OCI-LY7 (cell line): Measurements from ENCODE around the gene CARD10. TPM values are rescaled to one million over a fixed set of nuclear protein-coding genes. Genes with fewer than 3 reads are reported as not detected.

Experiments
- BruUV-seq: library from RNA; stranded (reverse); fragments of 400-500 nt; replicated peaks from 2 replicates; lab custom pipeline; 2021; lab: Mats Ljungman, UMichigan
- CTCF ChIA-PET: fragments of 300-600 bp; sonication (Branson Sonifier 250); formaldehyde crosslinking; loops from one replicate; lab custom pipeline; 2022; ENCODE audit warnings: antibody characterized with exemption; ENCODE audit not compliant: unreplicated experiment; lab: Charles Lee
- POLR2A ChIA-PET: fragments of 300-600 bp; sonication (Branson Sonifier 250); formaldehyde crosslinking; loops from one replicate; lab custom pipeline; 2022; ENCODE audit warnings: antibody characterized with exemption; lab: Charles Lee
- DNase-seq: peaks from one replicate; pipeline ENCODE4 v3.0.0-alpha.2; 2015; ENCODE audit warnings: low spot score
- H2AFZ ChIP-seq: fragments of 200-600 bp; sonication (generic), shearing (Covaris generic); 2 replicates; pipeline ENCODE4 v1.6.1; 2014; ENCODE audit warnings: mild to moderate bottlenecking, antibody characterized with exemption, low read length, moderate library complexity
- H3K27ac ChIP-seq: fragments of 200-600 bp; sonication (generic); 2 replicates; pipeline ENCODE4 v1.5.1; 2014; ENCODE audit warnings: mixed run types, low read depth, mild to moderate bottlenecking, moderate library complexity, low read length, inconsistent platforms; ENCODE audit not compliant: poor library complexity, severe bottlenecking
- H3K36me3 ChIP-seq: fragments of 200-600 bp; sonication (generic); 2 replicates; pipeline ENCODE4 v1.6.1; 2014; ENCODE audit warnings: mild to moderate bottlenecking, antibody characterized with exemption, low read length, moderate library complexity, mixed read lengths; ENCODE audit not compliant: insufficient read depth
- H3K4me1 ChIP-seq: fragments of 200-600 bp; sonication (generic); 2 replicates; pipeline ENCODE4 v1.5.1; 2014; ENCODE audit warnings: mild to moderate bottlenecking, low read length; ENCODE audit not compliant: insufficient read depth, poor library complexity, severe bottlenecking
- H3K4me2 ChIP-seq: fragments of 200-600 bp; sonication (generic); 2 replicates; pipeline ENCODE4 v1.6.1; 2014; ENCODE audit warnings: mild to moderate bottlenecking, low read length
- H3K4me3 ChIP-seq: fragments of 200-600 bp; sonication (generic); 2 replicates; pipeline ENCODE4 v1.5.1; 2014; ENCODE audit warnings: mild to moderate bottlenecking, low read depth, low read length; ENCODE audit not compliant: poor library complexity, severe bottlenecking
- H3K79me2 ChIP-seq: fragments of 200-600 bp; sonication (generic); 2 replicates; pipeline ENCODE4 v1.6.1; 2016; ENCODE audit warnings: low read depth, mild to moderate bottlenecking, low read length, moderate library complexity, mixed read lengths; ENCODE audit not compliant: insufficient read depth
- H3K9me2 ChIP-seq: fragments of 200-600 bp; sonication (generic); 2 replicates; pipeline ENCODE4 v1.6.1; 2016; ENCODE audit warnings: mild to moderate bottlenecking, low read length, mixed read lengths; ENCODE audit not compliant: insufficient read depth
- H3K9me3 ChIP-seq: fragments of 200-600 bp; sonication (generic); 2 replicates; pipeline ENCODE4 v1.6.1; 2014; ENCODE audit warnings: mild to moderate bottlenecking, mixed run types, low read length, mixed read lengths
- H4K20me1 ChIP-seq: fragments of 200-600 bp; sonication (generic); 2 replicates; pipeline ENCODE4 v1.6.1; 2014; ENCODE audit warnings: mild to moderate bottlenecking, antibody characterized with exemption, low read length, moderate library complexity, mixed read lengths; ENCODE audit not compliant: insufficient read depth
- CTCF ChIP-seq: fragments of 200-600 bp; sonication (generic); conservative IDR thresholded peaks from 2 replicates; pipeline ENCODE4 v1.5.1; 2014; ENCODE audit warnings: mild to moderate bottlenecking, antibody characterized with exemption, low read length, moderate library complexity, mixed read lengths
- EZH2phosphoT487 ChIP-seq: fragments of 200-600 bp; sonication (generic); IDR thresholded peaks from 2 replicates; pipeline ENCODE4 v1.6.1; 2018; ENCODE audit warnings: low read depth, borderline replicate concordance, mild to moderate bottlenecking, mixed run types, antibody characterized with exemption, low read length, moderate library complexity, mixed read lengths
- intact Hi-C: fragments of 100-400 bp; cut with micrococcal nuclease; formaldehyde crosslinking; loops from one replicate; pipeline ENCODE4 v1.10.0; 2022; ENCODE audit not compliant: unreplicated experiment
- total RNA-seq, 2 experiments: library from RNA; depleted of rRNA in 1 of 2; stranded (reverse); fragments of >200 nt in 1 of 2; shearing (Covaris generic) in 1 of 2; gene quantifications; 2 replicates each; pipeline ENCODE4 v1.2.3, GENCODE V29; 2014 to 2022

CARD10 gene
- total RNA-seq, 2 experiments from 2014 or later: 2.8 to 4.0 TPM

- ChIA-PET CTCF (no interaction called here), POLR2A (interaction anchor here (0.7 kb wide), 1 partner anchor 27 kb away, joined by 3 read pairs; no protein-coding TSS in a partner anchor)
- TF ChIP-seq EZH2phosphoT487 (no peak), CTCF (no peak)
- Histone ChIP-seq H3K4me2 (no peak overlapping the region), H4K20me1 (no peaks in the 10 kb centered on the region), H3K36me3 (no peaks in the 10 kb centered on the region), H3K4me1 (peaks cover 7% of the 10 kb centered on the region), H3K9me3 (no peaks in the 10 kb centered on the region), H3K27ac (no peak overlapping the region), H3K4me3 (no peak overlapping the region), H3K9me2 (no peaks in the 10 kb centered on the region), H2AFZ (no peak overlapping the region), H3K79me2 (no peaks in the 10 kb centered on the region)
- BruUV-seq: no TSS peak
- no peak for DNase-seq
- intact Hi-C loops: loop anchor here (5.0 kb wide), 1 partner anchor 378 kb away; no protein-coding TSS in a partner anchor
These were observed 64.1 kb downstream of the CARD10 start for GRCh38 chr22:37454857-37455686.

GRCh38 chr22:37453696-37454095 is 65.5 kb downstream of the CARD10 start:
- H2AFZ ChIP-seq: no peak overlapping the region
- no peak overlapping the region for H3K4me3 ChIP-seq
- H3K4me1 ChIP-seq: peaks cover 7% of the 10 kb centered on the region
- ChIA-PET POLR2A (interaction anchor here (0.6 kb wide), 1 partner anchor 124 kb away, joined by 3 read pairs; no protein-coding TSS in a partner anchor), CTCF (no interaction called here)
- H3K4me2 ChIP-seq: no peak overlapping the region
- no TSS peak for BruUV-seq
- no peak for DNase-seq
- TF ChIP-seq CTCF: no peak
- TF ChIP-seq EZH2phosphoT487: no peak
- no peaks in the 10 kb centered on the region for H3K36me3 ChIP-seq
- no peak overlapping the region for H3K27ac ChIP-seq
- H3K79me2 ChIP-seq: no peaks in the 10 kb centered on the region
- intact Hi-C loops: no loop called here
- no peaks in the 10 kb centered on the region for H3K9me3 ChIP-seq
- no peaks in the 10 kb centered on the region for H3K9me2 ChIP-seq
- H4K20me1 ChIP-seq: no peaks in the 10 kb centered on the region

GRCh38 chr22:37451218-37451617 is 68.0 kb downstream of the CARD10 start:
- Histone ChIP-seq H3K4me3 (no peak overlapping the region), H3K4me1 (peaks cover 7% of the 10 kb centered on the region), H4K20me1 (no peaks in the 10 kb centered on the region), H3K4me2 (no peak overlapping the region), H3K36me3 (no peaks in the 10 kb centered on the region), H3K27ac (no peak overlapping the region), H3K9me3 (no peaks in the 10 kb centered on the region), H3K79me2 (no peaks in the 10 kb centered on the region), H3K9me2 (no peaks in the 10 kb centered on the region), H2AFZ (no peak overlapping the region)
- ChIA-PET CTCF (no interaction called here), POLR2A (interaction anchor here (0.7 kb wide), 1 partner anchor 319 kb away, joined by 3 read pairs; no protein-coding TSS in a partner anchor)
- no peak for TF ChIP-seq CTCF
- TF ChIP-seq EZH2phosphoT487: no peak
- no TSS peak for BruUV-seq
- intact Hi-C loops: no loop called here
- DNase-seq: no peak
